GM21367 (cell line): Measurements from ENCODE around the gene NEUROG1.
A peak's percentile ranks its signal among the peaks of the same experiment; 100 is the strongest.

ENCODE experiments used
- ATAC-seq: cut with Tn5 transposase; IDR thresholded peaks from one replicate; pipeline ENCODE4 v1.9.1; 2021; ENCODE audit not compliant: unreplicated experiment

NEUROG1 gene

GRCh38 chr5:135565266-135565665 lies 29.5 kb upstream of the NEUROG1 start:
- ATAC-seq = no peak

DNA sequence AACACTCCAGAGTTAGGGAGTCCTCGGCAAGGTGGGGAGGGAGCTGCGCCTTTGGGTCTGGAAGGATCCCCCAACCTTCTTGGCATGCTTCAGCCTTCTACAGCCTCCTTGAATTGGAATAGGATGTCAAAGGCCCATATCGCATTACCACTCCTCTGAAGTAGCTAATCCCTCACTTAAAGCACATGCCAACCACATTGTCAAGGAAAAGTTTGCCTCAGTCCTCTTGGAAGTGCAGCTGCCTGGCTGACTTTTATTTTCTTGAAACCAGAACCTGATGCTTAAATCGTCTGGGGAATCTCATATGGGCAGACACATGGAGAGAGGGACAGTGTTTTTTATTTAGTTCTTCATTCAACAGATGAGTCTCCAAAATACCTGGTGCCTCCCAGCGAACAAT lies 28.6 kb upstream of the NEUROG1 start:
- no peak for ATAC-seq

DNA sequence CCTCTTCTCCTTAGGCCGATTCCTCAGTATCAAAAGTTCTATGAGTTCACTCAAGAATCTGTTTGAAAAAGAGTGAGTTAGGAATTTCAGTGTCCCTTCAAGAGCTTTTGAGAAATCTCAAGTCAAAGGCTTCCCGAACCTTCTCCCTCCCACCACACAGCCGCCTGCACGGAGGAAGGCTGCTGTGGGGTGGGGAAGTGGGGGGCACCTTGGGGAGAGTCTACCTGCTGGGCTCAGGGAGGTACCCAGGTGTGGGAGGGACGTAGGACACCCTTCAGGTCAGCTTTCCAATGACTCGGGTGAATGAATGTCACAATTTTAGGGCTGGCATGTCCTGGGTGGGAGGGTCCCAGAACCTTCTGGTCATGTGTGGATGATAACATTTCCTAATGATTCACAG lies 25.5 kb upstream of the NEUROG1 start:
- no peak for ATAC-seq

DNA sequence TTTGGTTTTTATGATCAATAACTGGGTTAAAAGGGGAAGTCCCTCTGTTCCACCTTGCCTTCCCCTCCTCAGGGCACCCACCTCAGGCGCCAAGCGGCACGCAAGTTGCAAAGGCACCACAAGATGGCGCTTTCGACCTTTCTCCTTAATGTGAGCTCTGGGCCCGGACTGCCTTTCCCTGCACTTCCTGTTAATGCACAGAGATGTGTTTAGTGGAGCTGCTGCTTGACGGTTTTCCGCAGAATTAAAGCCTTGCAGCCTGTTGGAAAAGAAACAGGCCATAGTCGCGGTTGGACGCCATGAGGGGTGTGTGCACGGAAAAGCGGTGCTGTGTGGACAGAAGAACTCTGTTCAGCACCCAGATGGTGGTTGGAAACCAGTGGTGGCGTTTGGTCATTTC lies 25.1 kb upstream of the NEUROG1 start:
- peak; percentile 98 for ATAC-seq

DNA sequence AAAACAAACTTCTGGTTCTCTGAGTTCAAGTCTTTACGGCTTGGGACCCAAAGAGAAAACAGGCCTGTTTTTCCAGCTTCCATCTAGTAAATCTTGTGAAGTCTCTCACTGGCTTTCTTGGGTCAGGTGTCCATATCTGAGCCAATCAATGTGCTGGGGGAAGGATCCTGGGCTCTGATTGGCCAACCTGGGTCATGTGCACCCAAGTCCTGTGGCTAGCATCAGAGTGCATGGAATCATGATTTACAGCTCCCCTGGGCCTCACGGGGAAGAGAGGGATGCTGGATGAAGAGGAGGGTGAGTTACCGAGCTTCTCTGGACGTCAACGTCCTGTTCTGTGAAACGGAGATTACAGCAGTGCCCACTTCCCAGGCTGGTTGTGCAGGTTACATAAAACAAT lies 23.6 kb upstream of the NEUROG1 start:
- no peak for ATAC-seq

- ATAC-seq = no peak
Measured at GRCh38 chr5:135557076-135557838, 21.5 kb upstream of the NEUROG1 start.

DNA sequence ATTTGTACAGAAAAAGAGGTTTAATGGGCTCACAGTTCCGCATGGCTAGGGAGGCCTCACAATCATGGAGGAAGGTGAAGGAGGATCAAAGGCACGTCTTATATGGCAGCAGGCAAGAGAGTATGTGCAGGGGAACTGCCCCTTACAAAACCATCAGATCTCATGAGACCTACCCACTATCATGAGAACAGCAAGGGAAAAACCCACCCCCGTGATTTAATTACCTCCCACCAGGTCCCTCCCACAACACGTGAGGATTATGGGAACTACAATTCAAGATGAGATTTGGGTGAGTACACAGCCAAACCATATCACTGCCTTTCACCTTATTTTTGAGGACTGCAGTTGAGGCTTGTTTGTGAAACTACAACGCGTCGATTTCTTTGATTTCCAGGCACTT lies 20.9 kb upstream of the NEUROG1 start:
- no peak for ATAC-seq

GRCh38 chr5:135555530-135555929 lies 19.8 kb upstream of the NEUROG1 start:
- ATAC-seq = no peak

DNA sequence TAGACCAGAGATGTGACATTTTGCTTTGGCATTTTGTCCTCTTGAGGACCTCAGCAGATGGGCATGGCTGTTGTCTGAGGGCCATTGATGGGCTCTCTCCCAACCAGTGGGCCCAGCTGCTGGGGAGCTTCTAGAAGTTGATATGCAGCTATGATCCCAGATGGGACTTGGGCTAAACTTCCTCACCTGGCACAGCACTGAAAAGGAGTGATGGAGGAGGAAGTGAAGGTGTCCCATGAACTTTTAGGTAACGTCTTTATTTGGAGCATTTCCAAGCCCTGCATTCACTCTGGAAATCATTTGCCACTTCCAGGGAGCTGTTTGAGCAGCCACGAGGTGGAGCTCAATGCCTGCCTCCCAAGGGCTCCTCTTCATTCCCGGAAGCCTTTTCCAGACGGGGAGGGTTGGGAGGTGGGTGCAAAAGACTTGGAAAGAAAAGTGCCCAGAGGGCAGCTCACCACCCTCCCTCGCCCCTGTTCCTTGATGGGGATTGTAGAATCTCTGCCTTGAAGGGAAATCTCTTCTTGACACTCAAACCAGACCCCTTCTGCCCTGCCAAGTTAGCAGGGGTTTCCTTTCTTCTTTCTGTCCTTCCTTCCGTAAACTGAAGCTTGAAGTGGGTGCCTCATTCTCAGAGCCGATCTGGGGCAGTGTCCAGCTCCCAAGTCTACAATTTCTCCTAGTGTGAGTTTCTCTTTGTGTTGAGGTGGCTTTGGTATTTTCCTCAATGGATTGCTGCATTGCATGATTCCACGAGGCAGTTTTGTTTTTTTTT lies 18.1 kb upstream of the NEUROG1 start:
- no peak for ATAC-seq

GRCh38 chr5:135551593-135552447 lies 16.1 kb upstream of the NEUROG1 start:
- ATAC-seq = no peak

DNA sequence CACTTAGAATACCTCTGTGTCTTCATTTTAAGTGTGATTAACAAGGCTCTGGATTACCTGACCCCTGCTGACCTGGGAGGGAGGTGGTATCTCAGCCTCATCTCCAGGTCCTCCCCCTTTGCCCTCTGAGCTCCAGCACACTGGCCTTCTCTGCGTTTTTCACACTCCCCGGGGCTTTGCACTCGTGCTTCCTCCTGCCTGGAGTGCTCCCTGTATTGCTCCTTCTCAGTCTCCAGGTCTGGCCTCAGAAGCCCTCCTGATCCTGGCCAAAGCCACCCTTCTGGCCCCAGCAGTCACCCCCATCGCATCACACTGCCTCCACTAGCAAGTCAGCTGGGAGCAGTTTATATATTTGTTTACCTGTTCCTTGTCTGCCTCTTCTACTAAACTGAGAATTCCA lies 13.6 kb upstream of the NEUROG1 start:
- ATAC-seq = no peak

DNA sequence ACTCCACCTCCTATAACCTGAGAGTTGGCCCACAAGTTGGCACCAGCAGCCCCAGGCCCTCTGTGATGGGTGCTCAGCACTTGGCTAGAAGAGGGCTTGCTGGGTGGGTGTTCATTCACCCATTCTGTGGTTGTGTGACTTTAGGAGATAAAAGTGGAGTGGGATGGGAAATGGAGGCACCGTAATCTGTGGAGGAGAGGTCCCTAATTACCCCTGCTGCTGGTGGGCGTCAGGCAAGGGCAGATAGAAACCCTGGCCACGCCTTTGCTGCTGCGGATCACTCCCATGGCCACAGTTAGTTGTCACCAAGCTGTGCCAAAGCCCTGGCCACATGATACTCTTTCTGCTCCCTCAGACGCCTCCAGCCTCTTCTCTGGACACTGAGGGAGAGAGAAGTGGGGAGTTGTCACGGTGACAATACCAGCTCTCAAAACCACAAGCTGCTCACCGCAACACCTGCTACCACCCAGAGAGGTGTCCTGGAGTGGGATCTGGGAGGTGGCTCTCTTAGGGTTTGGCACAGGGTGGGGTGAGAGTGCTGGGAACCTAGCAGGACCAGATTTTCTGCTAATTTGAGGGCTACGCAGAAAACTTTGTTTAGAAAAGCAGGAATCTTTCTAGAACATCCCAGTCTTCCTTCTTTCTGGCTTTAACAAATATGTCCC lies 12.0 kb upstream of the NEUROG1 start:
- no peak for ATAC-seq

- ATAC-seq = no peak
Measured at GRCh38 chr5:135546912-135547311, 11.1 kb upstream of the NEUROG1 start.

DNA sequence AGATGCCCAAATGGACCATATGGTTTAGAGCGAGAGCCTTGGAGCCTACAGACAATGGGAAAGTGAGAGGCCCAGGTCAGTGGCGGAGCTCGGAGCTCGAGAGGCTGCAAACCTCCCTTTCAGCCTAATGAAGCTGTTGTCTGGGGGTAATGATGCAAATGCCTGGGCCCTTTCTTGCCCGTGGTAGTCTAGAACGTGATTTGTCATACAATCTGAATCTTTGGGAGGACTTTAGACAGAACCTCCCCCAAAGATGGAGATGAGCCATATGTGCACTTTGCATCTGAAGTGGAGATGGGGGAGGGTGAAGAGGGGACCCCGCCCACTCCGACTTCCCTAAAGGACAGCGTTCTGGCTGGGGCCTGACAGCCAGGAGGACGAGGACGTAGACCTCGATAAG lies 10.3 kb upstream of the NEUROG1 start:
- no peak for ATAC-seq

GRCh38 chr5:135545099-135545498 lies 9.3 kb upstream of the NEUROG1 start:
- no peak for ATAC-seq

DNA sequence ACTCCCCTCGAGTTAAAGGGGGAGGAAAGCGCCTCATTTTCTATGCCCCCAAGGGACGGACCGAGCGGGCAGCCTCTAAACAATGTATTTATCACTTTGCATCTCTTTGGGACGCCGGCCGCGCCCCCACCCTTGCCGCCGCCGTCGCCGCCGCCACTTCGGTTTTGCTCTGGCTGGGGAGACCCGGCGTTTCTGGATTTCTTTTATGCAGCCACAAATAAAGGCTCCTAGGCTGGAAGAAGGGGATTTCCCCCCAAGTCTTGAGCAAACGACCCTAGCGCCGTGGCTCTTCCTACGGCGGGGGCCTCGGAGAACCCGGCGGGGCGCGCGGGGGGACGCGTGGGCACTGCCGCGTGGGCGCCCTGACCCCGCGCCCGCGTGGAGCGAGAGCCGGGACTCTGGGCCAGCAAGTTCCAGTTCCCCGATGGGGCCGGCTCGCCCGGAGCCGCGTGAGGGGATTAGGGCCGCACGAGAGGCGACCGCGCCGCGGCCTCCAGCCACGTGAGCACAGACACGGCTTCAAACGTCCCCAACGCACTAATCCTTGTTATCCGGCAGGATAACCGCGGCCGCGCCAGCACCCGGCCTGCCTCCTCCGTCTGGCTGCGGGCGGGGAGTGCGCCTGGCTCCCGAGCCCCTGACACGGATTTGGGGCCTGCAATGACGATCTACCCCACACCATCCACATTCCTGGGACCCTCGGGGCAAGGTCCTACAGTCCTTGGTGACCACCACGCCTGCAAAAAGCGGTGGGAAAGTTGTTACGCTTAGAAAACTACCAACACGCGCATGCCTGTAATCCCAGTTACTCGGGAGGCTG lies 7.9 kb upstream of the NEUROG1 start:
- no peak for ATAC-seq

DNA sequence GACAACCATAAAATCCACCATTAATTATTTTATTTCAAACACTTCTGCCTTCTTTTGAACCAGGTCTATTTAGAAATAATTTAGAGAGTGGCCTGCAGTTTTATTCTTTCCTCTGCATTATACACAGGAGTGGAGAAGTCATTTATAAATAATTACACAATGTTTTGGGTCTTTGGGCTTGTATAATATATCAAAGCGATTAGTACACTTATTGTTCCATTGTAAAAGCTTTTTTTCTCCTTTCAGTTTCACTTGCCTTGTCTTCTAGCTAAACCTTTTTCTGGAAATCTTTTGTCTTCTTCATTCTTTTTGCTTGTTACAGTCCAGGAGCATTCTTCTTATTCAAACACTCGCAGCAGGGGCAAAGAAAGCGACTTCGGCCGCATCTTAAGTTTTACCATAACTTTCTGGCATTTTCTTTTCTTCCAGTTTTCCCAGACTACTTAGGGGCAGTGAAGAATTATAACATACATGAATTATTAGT lies 7.3 kb upstream of the NEUROG1 start:
- no peak for ATAC-seq

GRCh38 chr5:135541807-135542502 lies 6.2 kb upstream of the NEUROG1 start:
- ATAC-seq = no peak

- ATAC-seq = no peak
Measured at GRCh38 chr5:135539430-135540005, 3.8 kb upstream of the NEUROG1 start.
